ENCODE measurements around the gene ZNF550.

GRCh38 chr19:57558525-57558924, 1.1 kb downstream of the ZNF550 start:
- TF ChIP-seq CTCF (conservative IDR thresholded peaks at IDR 0.05) (no peak), EZH2 (IDR thresholded peaks at IDR 0.05; ENCODE audit: low read depth) (no peak)
